Fibroblast of lung (primary cell): ENCODE results near the gene PDLIM5. TPM values are rescaled to one million over a fixed set of nuclear protein-coding genes. Genes with fewer than 3 reads are reported as not detected.

Experiments used
- DNase-seq, 2 donors: peaks; one replicate each; pipeline versions ENCODE4 v3.0.0 to v3.0.0-alpha.2; 2010; ENCODE audit warnings: low read depth in 2 of 2
- H2AFZ ChIP-seq: 2 replicates; pipeline ENCODE4 v1.5.1; 2012; ENCODE audit warnings: low read length, control low read depth, inconsistent platforms
- H3K27ac ChIP-seq: 2 replicates; pipeline ENCODE4 v1.5.1; 2011; ENCODE audit warnings: low read length, control low read depth; ENCODE audit not compliant: insufficient read depth
- H3K27me3 ChIP-seq: 2 replicates; pipeline ENCODE4 v1.5.1; 2011; ENCODE audit warnings: mild to moderate bottlenecking, low read length; ENCODE audit not compliant: control insufficient read depth, insufficient read depth
- H3K36me3 ChIP-seq: 2 replicates; pipeline ENCODE4 v1.5.1; 2011; ENCODE audit warnings: low read length; ENCODE audit not compliant: control insufficient read depth, insufficient read depth
- H3K4me1 ChIP-seq: 2 replicates; pipeline ENCODE4 v1.5.1; 2011; ENCODE audit warnings: low read length; ENCODE audit not compliant: control insufficient read depth, insufficient read depth; ENCODE audit errors: extremely low read depth
- H3K4me2 ChIP-seq: 2 replicates; pipeline ENCODE4 v1.5.1; 2011; ENCODE audit warnings: low read length, control low read depth; ENCODE audit not compliant: insufficient read depth; ENCODE audit errors: extremely low read depth
- H3K4me3 ChIP-seq, 4 experiments: fragments of 200-600 bp in 1 of 4; sonication (generic) in 1 of 4; replicated peaks in 1 of 4; 2 replicates each; pipeline ENCODE4 v1.5.1; 2011 to 2016; ENCODE audit warnings: low read length in 4 of 4, low read depth in 3 of 4, mild to moderate bottlenecking in 3 of 4, control low read depth in 2 of 4, inconsistent platforms in 1 of 4, mixed read lengths in 1 of 4; ENCODE audit not compliant: insufficient read depth in 1 of 4; ENCODE audit errors: control extremely low read depth in 1 of 4
- H3K79me2 ChIP-seq: 2 replicates; pipeline ENCODE4 v1.5.1; 2012; ENCODE audit warnings: mild to moderate bottlenecking, low read length, inconsistent platforms; ENCODE audit not compliant: control insufficient read depth, insufficient read depth
- H3K9ac ChIP-seq: 2 replicates; pipeline ENCODE4 v1.5.1; 2011; ENCODE audit warnings: mild to moderate bottlenecking, low read length, control low read depth; ENCODE audit not compliant: insufficient read depth
- H3K9me3 ChIP-seq: 2 replicates; pipeline ENCODE4 v1.5.1; 2012; ENCODE audit warnings: low read depth, low read length; ENCODE audit not compliant: control insufficient read depth, insufficient read depth
- H4K20me1 ChIP-seq: 2 replicates; pipeline ENCODE4 v1.5.1; 2011; ENCODE audit warnings: low read length; ENCODE audit not compliant: control insufficient read depth, insufficient read depth; ENCODE audit errors: extremely low read depth
- EZH2 ChIP-seq: IDR thresholded peaks from 2 replicates; pipeline ENCODE4 v1.5.1; 2012; ENCODE audit warnings: low read length, control low read depth, mild to moderate bottlenecking; ENCODE audit errors: missing control alignments
- polyA plus RNA-seq, 2 donors: library from polyadenylated mRNA; depleted of rRNA in 1 of 2; stranded (reverse) in 1 of 2; unstranded in 1 of 2; fragments of >200 nt; gene quantifications; 2 replicates each; pipeline ENCODE4 v1.2.1, GENCODE V29; 2011 to 2012; ENCODE audit warnings: missing spikeins in 1 of 2
- total RNA-seq: library from RNA; depleted of rRNA; stranded (reverse); fragments of >200 nt; gene quantifications from 2 replicates; pipeline ENCODE4 v1.2.1, GENCODE V29; 2014
- TF ChIP-seq, protein P1 (sequence below), 2 donors: IDR thresholded peaks in 1 of 2; conservative IDR thresholded peaks in 1 of 2; 1 replicate in 1 of 2; 2 replicates in 1 of 2; pipeline ENCODE4 v1.5.1; 2011 to 2012; ENCODE audit warnings: low read length in 2 of 2, control low read depth in 1 of 2, inconsistent platforms in 1 of 2, low read depth in 1 of 2, mild to moderate bottlenecking in 1 of 2

Gene PDLIM5
- total and polyA plus RNA-seq, 2 donors (not counting 1 experiment from before 2014, with no cell fraction given): 28.4 to 113 TPM

DNA sequence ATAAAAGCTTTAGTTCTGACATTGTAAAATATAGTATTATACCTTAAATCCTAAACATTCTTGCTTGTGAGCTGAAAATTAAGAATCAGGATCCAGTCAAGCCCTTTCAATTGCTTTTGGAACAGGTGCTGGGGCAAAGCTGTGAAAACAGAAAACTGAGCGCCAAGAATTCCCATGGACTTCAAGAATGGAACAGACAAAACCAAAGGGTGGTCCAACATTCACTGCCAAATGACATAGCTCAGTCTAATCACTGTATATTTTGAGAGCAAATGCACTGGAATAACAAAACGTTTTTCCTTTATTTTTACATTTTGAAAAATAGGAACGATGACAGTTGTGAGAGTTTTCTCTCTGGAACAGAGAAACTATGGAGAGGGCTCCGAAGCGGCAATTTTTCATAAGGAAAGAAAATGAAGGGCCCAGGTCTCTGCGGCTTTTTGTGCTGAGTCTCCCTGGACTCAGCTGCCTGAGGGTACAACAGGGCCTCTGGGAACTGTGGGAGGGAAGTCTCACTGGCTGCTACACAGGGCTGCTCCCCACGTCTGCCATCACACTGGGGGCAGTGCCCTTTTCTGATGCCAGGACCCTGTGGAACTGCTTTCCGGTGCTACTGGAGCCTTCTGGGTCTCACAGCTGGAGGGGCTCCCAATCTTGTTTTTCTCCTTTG is 250.0 kb downstream of the PDLIM5 start:
- H3K4me3 ChIP-seq: no peak overlapping the region
- no peak overlapping the region for H3K4me2 ChIP-seq
- TF ChIP-seq EZH2: no peak
- TF ChIP-seq, protein P1, sequence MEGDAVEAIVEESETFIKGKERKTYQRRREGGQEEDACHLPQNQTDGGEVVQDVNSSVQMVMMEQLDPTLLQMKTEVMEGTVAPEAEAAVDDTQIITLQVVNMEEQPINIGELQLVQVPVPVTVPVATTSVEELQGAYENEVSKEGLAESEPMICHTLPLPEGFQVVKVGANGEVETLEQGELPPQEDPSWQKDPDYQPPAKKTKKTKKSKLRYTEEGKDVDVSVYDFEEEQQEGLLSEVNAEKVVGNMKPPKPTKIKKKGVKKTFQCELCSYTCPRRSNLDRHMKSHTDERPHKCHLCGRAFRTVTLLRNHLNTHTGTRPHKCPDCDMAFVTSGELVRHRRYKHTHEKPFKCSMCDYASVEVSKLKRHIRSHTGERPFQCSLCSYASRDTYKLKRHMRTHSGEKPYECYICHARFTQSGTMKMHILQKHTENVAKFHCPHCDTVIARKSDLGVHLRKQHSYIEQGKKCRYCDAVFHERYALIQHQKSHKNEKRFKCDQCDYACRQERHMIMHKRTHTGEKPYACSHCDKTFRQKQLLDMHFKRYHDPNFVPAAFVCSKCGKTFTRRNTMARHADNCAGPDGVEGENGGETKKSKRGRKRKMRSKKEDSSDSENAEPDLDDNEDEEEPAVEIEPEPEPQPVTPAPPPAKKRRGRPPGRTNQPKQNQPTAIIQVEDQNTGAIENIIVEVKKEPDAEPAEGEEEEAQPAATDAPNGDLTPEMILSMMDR (conservative IDR thresholded peaks at IDR 0.05 in 1 of 2, IDR thresholded peaks at IDR 0.05 in 1 of 2; ENCODE audit: low read depth in 1 of 2, low read length in 2 of 2): no peak
- no peaks in the 10 kb centered on the region for H3K4me1 ChIP-seq
- no peaks in the 10 kb centered on the region for H3K9me3 ChIP-seq
- H3K27ac ChIP-seq: no peak overlapping the region
- H4K20me1 ChIP-seq: no peaks in the 10 kb centered on the region
- H3K36me3 ChIP-seq: no peaks in the 10 kb centered on the region
- no peaks in the 10 kb centered on the region for H3K79me2 ChIP-seq
- DNase-seq: no peak
- H3K27me3 ChIP-seq: no peaks in the 10 kb centered on the region
- no peak overlapping the region for H3K9ac ChIP-seq
- no peak overlapping the region for H2AFZ ChIP-seq

DNA sequence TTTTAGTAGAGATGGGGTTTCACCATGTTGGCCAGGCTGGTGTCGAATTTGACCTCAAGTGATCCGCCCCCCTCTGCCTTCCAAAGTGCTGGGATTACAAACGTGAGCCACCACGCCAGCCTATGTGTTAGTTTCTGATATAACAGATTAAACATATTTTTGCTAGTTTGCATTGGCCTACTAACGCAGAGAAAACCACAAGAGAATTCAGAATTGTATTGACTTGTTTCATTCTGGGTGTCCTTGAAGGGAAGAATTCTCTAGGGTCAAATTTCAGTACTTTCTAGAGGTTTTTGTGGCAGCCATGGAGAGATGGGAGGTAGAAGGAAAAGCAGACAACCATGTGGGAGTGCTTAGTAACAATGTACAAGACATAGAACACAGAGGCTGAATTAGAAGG is 259.9 kb downstream of the PDLIM5 start:
- H3K79me2 ChIP-seq: no peaks in the 10 kb centered on the region
- no peak overlapping the region for H3K4me2 ChIP-seq
- H3K4me1 ChIP-seq: no peaks in the 10 kb centered on the region
- H3K27me3 ChIP-seq: no peaks in the 10 kb centered on the region
- H3K9ac ChIP-seq: no peak overlapping the region
- no peak overlapping the region for H2AFZ ChIP-seq
- no peaks in the 10 kb centered on the region for H4K20me1 ChIP-seq
- no peak overlapping the region for H3K4me3 ChIP-seq
- peak in 1 of 2 donors; percentile 57 for DNase-seq
- no peak for TF ChIP-seq EZH2
- TF ChIP-seq, protein P1 (conservative IDR thresholded peaks at IDR 0.05 in 1 of 2, IDR thresholded peaks at IDR 0.05 in 1 of 2; ENCODE audit: low read depth in 1 of 2, low read length in 2 of 2): no peak
- H3K9me3 ChIP-seq: no peaks in the 10 kb centered on the region
- H3K27ac ChIP-seq: no peak overlapping the region
- no peaks in the 10 kb centered on the region for H3K36me3 ChIP-seq

DNA sequence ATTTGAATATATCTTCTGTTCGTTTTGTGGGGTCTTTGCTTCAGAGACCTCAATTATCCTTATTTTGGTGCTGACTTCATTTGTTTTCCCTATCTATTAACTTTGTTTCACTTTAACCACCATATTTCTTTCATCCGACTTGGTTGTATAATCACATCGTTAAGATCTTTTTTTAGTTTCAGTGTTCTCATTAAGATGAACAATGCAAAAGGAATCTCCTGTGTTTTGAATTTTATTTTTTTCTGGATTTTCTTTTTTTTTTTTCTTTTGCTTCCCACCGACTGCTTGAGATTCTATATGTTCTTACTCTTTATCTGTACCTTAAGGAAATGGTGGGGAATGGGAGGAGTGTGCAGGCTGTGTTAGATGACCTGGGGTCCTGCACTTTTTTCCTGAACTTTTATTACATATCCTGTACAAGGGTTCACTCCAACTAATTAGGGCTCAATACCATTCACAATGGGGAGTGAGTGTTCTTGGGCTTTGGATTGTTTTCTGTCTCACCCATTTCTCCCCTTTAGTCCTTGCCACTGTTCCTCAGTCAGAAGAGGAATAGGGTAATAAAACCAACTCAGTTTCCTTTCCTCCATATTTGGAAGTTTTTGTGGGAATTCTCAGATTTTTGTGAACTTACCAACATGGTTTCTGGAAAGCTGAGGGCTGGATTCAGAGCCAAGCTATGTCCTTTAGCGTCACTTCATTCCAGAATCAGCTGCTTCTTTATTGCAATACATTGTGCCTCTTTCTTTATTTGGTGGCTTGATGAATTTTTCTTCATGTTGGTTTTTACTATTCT is 262.8 kb downstream of the PDLIM5 start:
- peak overlapping the region; percentile 20 for H2AFZ ChIP-seq
- no peaks in the 10 kb centered on the region for H4K20me1 ChIP-seq
- H3K9ac ChIP-seq: no peak overlapping the region
- no peaks in the 10 kb centered on the region for H3K9me3 ChIP-seq
- DNase-seq: peak; percentile 70 to 89
- H3K27me3 ChIP-seq: no peaks in the 10 kb centered on the region
- no peaks in the 10 kb centered on the region for H3K4me1 ChIP-seq
- no peak for TF ChIP-seq EZH2
- TF ChIP-seq, protein P1 (conservative IDR thresholded peaks at IDR 0.05 in 1 of 2, IDR thresholded peaks at IDR 0.05 in 1 of 2; ENCODE audit: low read depth in 1 of 2, low read length in 2 of 2): no peak
- no peaks in the 10 kb centered on the region for H3K36me3 ChIP-seq
- peak overlapping the region; percentile 5 for H3K27ac ChIP-seq
- H3K4me3 ChIP-seq: no peak overlapping the region
- peak overlapping the region; percentile 21 for H3K4me2 ChIP-seq
- H3K79me2 ChIP-seq: no peaks in the 10 kb centered on the region
